Cardiac muscle cell (in vitro differentiated cells and primary cell): ENCODE measurements around the gene MICU1. TPM values are rescaled to one million over a fixed set of nuclear protein-coding genes. Genes with fewer than 3 reads are reported as not detected.

Source experiments
- DNase-seq, 2 donors: peaks; one replicate each; pipeline versions ENCODE4 v3.0.0 to v3.0.0-alpha.2; 2010 to 2017; ENCODE audit warnings: low read depth in 1 of 2, low spot score in 1 of 2
- H3K27ac ChIP-seq: fragments of 200-600 bp; sonication (generic); 2 replicates; pipeline ENCODE4 v1.5.1; 2016
- H3K27me3 ChIP-seq: fragments of 200-600 bp; sonication (generic); 2 replicates; pipeline ENCODE4 v1.6.0; 2016; ENCODE audit warnings: control low read depth
- H3K36me3 ChIP-seq: fragments of 200-600 bp; sonication (generic); 2 replicates; pipeline ENCODE4 v1.5.1; 2016; ENCODE audit warnings: control low read depth
- H3K4me1 ChIP-seq: fragments of 200-600 bp; sonication (generic); 2 replicates; pipeline ENCODE4 v1.8.1; 2017; ENCODE audit warnings: low read depth, mild to moderate bottlenecking, mixed run types
- H3K4me3 ChIP-seq: fragments of 200-600 bp; sonication (generic); 2 replicates; pipeline ENCODE4 v1.5.1; 2016; ENCODE audit warnings: mild to moderate bottlenecking
- H3K9me3 ChIP-seq: fragments of 200-600 bp; sonication (generic); 2 replicates; pipeline ENCODE4 v1.5.1; 2017; ENCODE audit warnings: low read depth, mild to moderate bottlenecking, control low read depth
- polyA plus RNA-seq: library from polyadenylated mRNA; unstranded; fragments of >200 nt; fragmentation: Nextera tagmentation; extraction: Ambion mirVana; gene quantifications from 2 replicates; pipeline ENCODE4 v1.2.1, GENCODE V29; 2016
- total RNA-seq: library from RNA; depleted of rRNA; stranded (reverse); fragments of >200 nt; gene quantifications from 2 replicates; pipeline ENCODE4 v1.2.3, GENCODE V29; 2016
- TF ChIP-seq, protein P1 (sequence below): IDR thresholded peaks from 2 replicates; pipeline ENCODE4 v1.5.1; 2012; ENCODE audit warnings: low read depth, mild to moderate bottlenecking, low read length

The MICU1 gene
- total and polyA plus RNA-seq, 2 experiments from 2014 or later = 48.3 to 53.2 TPM

DNA sequence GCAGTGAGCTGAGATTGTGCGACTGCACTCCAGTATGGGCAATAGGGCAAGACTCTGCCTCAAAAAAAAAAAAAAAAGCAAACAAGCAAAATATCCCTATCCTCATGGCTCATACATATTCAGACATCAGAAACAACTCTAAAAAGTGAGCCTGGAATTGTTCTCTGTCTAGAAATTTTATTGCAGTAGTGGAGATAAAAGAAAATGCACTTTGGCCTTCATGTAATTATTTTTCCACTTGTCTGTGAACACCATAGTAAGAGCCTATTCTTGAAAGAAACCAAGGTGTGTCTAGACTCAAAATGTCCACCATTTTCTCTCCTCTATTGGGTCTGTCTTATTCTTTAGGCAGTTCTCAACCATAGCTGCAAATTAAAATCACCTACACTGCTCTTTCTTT is 35.6 kb upstream of the MICU1 start:
- Histone ChIP-seq H3K4me1 (no peaks in the 10 kb centered on the region), H3K27me3 (no peaks in the 10 kb centered on the region), H3K27ac (no peak overlapping the region), H3K4me3 (no peak overlapping the region), H3K36me3 (no peaks in the 10 kb centered on the region), H3K9me3 (no peaks in the 10 kb centered on the region)
- TF ChIP-seq, protein P1, sequence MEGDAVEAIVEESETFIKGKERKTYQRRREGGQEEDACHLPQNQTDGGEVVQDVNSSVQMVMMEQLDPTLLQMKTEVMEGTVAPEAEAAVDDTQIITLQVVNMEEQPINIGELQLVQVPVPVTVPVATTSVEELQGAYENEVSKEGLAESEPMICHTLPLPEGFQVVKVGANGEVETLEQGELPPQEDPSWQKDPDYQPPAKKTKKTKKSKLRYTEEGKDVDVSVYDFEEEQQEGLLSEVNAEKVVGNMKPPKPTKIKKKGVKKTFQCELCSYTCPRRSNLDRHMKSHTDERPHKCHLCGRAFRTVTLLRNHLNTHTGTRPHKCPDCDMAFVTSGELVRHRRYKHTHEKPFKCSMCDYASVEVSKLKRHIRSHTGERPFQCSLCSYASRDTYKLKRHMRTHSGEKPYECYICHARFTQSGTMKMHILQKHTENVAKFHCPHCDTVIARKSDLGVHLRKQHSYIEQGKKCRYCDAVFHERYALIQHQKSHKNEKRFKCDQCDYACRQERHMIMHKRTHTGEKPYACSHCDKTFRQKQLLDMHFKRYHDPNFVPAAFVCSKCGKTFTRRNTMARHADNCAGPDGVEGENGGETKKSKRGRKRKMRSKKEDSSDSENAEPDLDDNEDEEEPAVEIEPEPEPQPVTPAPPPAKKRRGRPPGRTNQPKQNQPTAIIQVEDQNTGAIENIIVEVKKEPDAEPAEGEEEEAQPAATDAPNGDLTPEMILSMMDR = no peak
- no peak for DNase-seq

DNA sequence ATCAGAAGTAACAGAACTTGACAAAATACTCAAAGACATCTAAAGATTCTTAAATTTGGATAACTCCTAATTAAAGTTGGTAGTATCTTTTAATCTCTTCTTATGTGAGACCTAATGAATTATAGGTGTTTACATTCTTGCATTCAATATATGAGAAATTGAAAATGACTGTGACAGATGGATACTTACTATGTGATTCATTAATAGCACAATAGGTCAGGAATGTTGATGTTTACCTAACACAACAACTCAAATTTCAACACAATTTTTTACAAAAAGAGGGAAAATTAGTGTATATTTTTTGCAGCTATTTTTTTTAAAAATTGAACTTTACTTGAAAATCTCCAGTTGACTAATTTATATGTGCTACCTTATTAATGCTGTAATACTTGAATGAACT is 34.3 kb upstream of the MICU1 start:
- Histone ChIP-seq H3K4me1 (no peaks in the 10 kb centered on the region), H3K4me3 (no peak overlapping the region), H3K36me3 (no peaks in the 10 kb centered on the region), H3K9me3 (no peaks in the 10 kb centered on the region), H3K27ac (no peak overlapping the region), H3K27me3 (no peaks in the 10 kb centered on the region)
- DNase-seq = no peak
- TF ChIP-seq, protein P1 = no peak

DNA sequence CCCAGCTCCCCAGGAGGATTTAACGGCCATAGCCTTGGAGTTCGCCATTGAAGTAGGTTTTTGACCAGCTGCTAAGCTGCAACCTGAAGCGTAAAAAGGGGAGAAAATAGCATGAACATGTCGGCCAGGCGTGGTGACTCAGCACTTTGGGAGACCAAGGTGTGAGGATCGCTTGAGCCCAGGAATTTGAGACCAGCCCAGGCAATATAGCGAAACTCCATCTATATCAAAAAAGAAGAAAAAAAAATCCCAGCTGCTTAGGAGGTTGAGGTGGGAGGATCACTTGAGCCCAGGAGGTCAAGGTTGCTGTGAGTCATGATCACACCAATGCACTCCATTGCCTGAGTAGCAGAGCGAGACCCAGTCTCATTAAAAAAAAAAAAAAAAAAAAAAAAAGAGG is 33.8 kb upstream of the MICU1 start:
- DNase-seq = no peak
- Histone ChIP-seq H3K36me3 (no peaks in the 10 kb centered on the region), H3K4me1 (no peaks in the 10 kb centered on the region), H3K4me3 (no peak overlapping the region), H3K9me3 (no peaks in the 10 kb centered on the region), H3K27me3 (no peaks in the 10 kb centered on the region), H3K27ac (no peak overlapping the region)
- TF ChIP-seq, protein P1 = no peak

DNA sequence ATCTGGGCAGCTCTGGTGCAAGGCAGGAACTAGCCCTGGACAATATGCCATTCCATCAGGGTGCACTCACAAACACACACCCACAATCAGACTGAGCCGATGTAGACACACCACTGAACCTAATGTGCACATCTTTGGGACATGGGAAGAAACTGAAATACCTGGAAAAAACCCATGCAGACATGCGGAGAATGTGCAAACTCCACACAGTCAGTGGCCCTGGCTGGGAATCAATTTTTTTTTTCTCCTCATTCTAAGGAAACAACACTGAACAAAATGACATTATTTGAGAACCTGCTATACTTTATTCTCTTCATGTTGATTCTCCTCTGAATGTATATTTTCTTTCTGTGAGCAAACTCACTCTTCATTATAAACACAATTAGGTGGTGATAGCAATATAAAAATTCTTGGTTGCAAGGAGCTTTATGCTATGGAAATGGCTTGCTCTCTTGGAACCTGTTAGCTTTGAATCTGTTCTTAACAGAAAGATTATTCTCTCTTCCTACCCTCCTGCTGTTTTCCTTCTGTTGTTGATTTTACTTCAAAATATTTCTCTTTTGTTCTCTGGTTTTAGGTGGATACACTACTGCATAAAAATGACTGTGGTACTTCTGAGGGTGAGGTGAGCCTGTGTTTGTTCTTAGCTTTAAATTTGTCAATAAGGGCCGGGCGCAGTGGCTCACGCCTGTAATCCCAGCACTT is 33.0 kb upstream of the MICU1 start:
- DNase-seq = no peak
- Histone ChIP-seq H3K4me1 (no peaks in the 10 kb centered on the region), H3K36me3 (no peaks in the 10 kb centered on the region), H3K4me3 (no peak overlapping the region), H3K9me3 (no peaks in the 10 kb centered on the region), H3K27me3 (no peaks in the 10 kb centered on the region), H3K27ac (no peak overlapping the region)
- TF ChIP-seq, protein P1 = no peak

DNA sequence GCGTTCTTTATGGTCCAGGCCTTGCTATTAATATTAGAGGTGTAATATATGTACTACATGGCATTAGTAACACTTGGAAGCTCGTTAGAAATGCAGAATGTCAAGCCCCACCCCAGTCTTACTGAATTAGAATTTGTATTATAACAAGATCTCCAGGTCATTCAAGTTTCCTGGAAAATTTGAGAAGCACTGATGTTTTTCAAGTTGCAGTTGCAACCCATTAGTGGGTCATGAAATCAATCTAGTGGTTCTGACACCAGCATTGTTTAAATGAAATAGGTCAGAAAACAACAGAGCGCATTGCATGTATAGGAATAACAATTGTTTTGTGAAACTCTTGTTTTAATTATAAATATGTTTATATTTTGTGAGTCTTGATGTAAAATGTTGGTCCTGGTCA is 28.8 kb upstream of the MICU1 start:
- TF ChIP-seq, protein P1 = no peak
- no peaks in the 10 kb centered on the region for H3K27me3 ChIP-seq
- H3K4me3 ChIP-seq = no peak overlapping the region
- H3K4me1 ChIP-seq = no peaks in the 10 kb centered on the region
- no peaks in the 10 kb centered on the region for H3K9me3 ChIP-seq
- DNase-seq = no peak
- H3K27ac ChIP-seq = no peak overlapping the region
- no peaks in the 10 kb centered on the region for H3K36me3 ChIP-seq
